Lung (tissue), 12 donors: ENCODE measurements around the gene RPL35. TPM values are rescaled to one million over a fixed set of nuclear protein-coding genes. Genes with fewer than 3 reads are reported as not detected.

ENCODE experiments used
- ATAC-seq: fragments of 200-7000 bp; cut with Tn5 transposase; one replicate; pipeline ENCODE4 v1.9.1; 2020; ENCODE audit warnings: moderate number of reproducible peaks; ENCODE audit not compliant: insufficient read depth, low FRiP score
- DNase-seq, 3 donors: peaks; one replicate each; pipeline ENCODE4 v3.0.0-alpha.2; 2013 to 2017
- H3K27ac ChIP-seq, 2 donors: one replicate each; pipeline ENCODE4 v1.5.1; 2013; ENCODE audit warnings: mild to moderate bottlenecking in 2 of 2, moderate library complexity in 2 of 2, control low read depth in 1 of 2, inconsistent platforms in 1 of 2, low read depth in 1 of 2, low read length in 1 of 2
- H3K27me3 ChIP-seq, 3 donors: one replicate each; pipeline ENCODE4 v1.5.1; 2013; ENCODE audit warnings: low read length in 2 of 3; ENCODE audit not compliant: control insufficient read depth in 3 of 3, insufficient read depth in 3 of 3
- H3K36me3 ChIP-seq, 4 donors: one replicate each; pipeline ENCODE4 v1.5.1; 2013; ENCODE audit warnings: low read length in 4 of 4, mild to moderate bottlenecking in 1 of 4, moderate library complexity in 1 of 4; ENCODE audit not compliant: control insufficient read depth in 4 of 4, insufficient read depth in 4 of 4
- H3K4me1 ChIP-seq, 5 donors: one replicate each; pipeline ENCODE4 v1.5.1; 2013; ENCODE audit warnings: low read length in 5 of 5, mild to moderate bottlenecking in 2 of 5, moderate library complexity in 1 of 5; ENCODE audit not compliant: control insufficient read depth in 5 of 5, insufficient read depth in 5 of 5
- H3K4me3 ChIP-seq: one replicate; pipeline ENCODE4 v1.5.1; 2013; ENCODE audit warnings: mild to moderate bottlenecking, control low read depth, moderate library complexity
- H3K9ac ChIP-seq, 2 donors: one replicate each; pipeline ENCODE4 v1.5.1; 2013; ENCODE audit warnings: low read length in 2 of 2, control low read depth in 1 of 2; ENCODE audit not compliant: insufficient read depth in 1 of 2
- H3K9me3 ChIP-seq, 4 donors: one replicate each; pipeline ENCODE4 v1.5.1; 2013; ENCODE audit warnings: low read length in 3 of 4, mild to moderate bottlenecking in 1 of 4, moderate library complexity in 1 of 4; ENCODE audit not compliant: control insufficient read depth in 4 of 4, insufficient read depth in 3 of 4
- CTCF ChIP-seq: IDR thresholded peaks from 2 replicates; pipeline ENCODE4 v1.5.1; 2012; ENCODE audit warnings: mild to moderate bottlenecking; ENCODE audit errors: control extremely low read depth, extremely low read depth
- WGBS, 2 donors: extraction: QIAGEN DNeasy Blood & Tissue Kit; methylation state at CpG; one replicate each; pipeline ENCODE4 v1.1.7; 2013; 5-methylcytosine and 5-hydroxymethylcytosine counted together
- polyA plus RNA-seq, 2 donors: library from polyadenylated mRNA; stranded (reverse); fragments of 200-250 nt; gene quantifications; one replicate each; pipeline ENCODE4 v1.2.1, GENCODE V29; 2013
- total RNA-seq, 2 donors: library from RNA; depleted of rRNA in 1 of 2; stranded (reverse); fragments of >200 nt in 1 of 2; gene quantifications; one replicate each; pipeline ENCODE4 v1.2.1, GENCODE V29; 2014 to 2021
- donor health status: control.
- donor health status: control.
- donor health status: Bipolar disorder and iron deficiency.
- donor health status: healthy.
- donor health status: DM: yes; HTN: yes; CAD: no.

The RPL35 gene
- total and polyA plus RNA-seq, 4 donors: 758 to 5,305 (median 1,775) TPM

DNA sequence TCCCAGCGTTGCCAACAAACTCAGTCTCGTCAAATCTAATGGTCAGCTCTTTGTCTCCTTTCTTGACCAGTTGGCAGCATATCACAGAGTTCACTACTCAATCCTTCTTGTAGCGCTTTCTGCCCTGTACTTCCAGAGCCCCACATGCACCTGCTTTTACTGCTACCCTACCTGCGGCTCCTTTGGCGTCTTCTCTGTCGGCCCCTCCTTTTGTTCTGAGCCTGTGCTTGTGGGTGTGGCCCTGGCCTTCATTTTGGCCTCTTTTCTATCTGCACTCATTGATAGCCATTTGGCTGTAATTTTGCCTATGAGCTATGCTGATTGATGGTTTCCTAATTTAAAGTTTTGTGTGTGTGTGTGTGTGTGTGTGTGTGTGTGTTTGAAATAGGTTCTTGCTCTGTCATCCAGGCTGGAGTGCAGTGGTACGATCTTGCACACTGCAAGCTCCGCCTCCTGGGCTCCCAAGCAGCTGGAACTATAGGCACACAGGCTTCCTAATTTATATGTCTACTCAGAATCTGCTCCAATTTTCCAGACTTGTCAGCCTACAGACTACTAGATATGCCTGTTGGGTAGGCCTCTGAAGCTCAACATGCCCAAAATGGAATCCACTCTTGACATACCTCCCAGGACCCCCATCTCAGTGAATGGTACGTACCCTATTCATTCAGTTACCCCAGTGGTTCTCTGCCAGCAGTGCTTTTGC lies 32.4 kb upstream of the RPL35 start:
- Histone ChIP-seq H3K36me3 (peaks cover 18 to 42% (median 35%) of the 10 kb centered on the region in 4 donors), H3K9ac (no peak overlapping the region), H3K9me3 (peaks cover 0 to 3% (median 0%) of the 10 kb centered on the region in 4 donors), H3K4me1 (no peaks in the 10 kb centered on the region), H3K4me3 (no peak overlapping the region), H3K27ac (no peak overlapping the region), H3K27me3 (no peaks in the 10 kb centered on the region)
- no peak for ATAC-seq
- no peak for DNase-seq
- no peak for TF ChIP-seq CTCF
- 91 to 93% methylated on average over 9 of the region's 9 CpGs for WGBS, 2 donors

DNA sequence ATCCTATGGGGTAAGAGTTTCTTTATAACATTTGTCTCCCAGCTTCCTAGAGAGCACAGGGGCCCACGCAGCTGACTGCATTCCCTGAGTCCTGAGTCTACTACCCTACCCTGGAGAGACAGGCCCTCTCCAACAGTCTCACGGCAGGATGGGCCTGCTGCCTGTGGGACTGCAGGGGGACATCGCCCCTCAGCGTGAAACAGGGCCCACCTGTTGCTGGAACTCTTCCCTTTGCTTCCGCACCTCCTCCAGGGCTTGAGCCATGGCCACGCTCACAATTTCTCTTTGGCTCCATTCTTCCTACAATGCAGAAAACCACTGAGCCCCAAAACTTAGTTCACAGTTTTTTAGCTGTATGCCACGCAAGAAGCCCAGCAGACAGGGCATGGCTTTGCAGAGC lies 28.4 kb upstream of the RPL35 start:
- Histone ChIP-seq H3K4me3 (no peak overlapping the region), H3K9ac (no peak overlapping the region), H3K36me3 (peaks cover 13 to 60% (median 35%) of the 10 kb centered on the region in 4 donors), H3K4me1 (no peaks in the 10 kb centered on the region), H3K27ac (no peak overlapping the region), H3K27me3 (no peaks in the 10 kb centered on the region), H3K9me3 (peaks cover 0 to 3% (median 0%) of the 10 kb centered on the region in 4 donors)
- DNase-seq (no peak), ATAC-seq (no peak)
- WGBS, 2 donors: 96 to 98% methylated on average over 7 of the region's 7 CpGs
- TF ChIP-seq CTCF: no peak

GRCh38 chr9:124889006-124889405 lies 27.2 kb upstream of the RPL35 start:
- Histone ChIP-seq H3K9ac (no peak overlapping the region), H3K27me3 (no peaks in the 10 kb centered on the region), H3K4me1 (no peaks in the 10 kb centered on the region), H3K4me3 (no peak overlapping the region), H3K9me3 (peaks cover 0 to 3% (median 0%) of the 10 kb centered on the region in 4 donors), H3K36me3 (peaks cover 13 to 58% (median 33%) of the 10 kb centered on the region in 4 donors), H3K27ac (no peak overlapping the region)
- DNase-seq: no peak
- ATAC-seq: no peak
- TF ChIP-seq CTCF: no peak
- WGBS, 2 donors: 97% methylated on average over 13 of the region's 13 CpGs
